ENCODE results near the gene COG2.

Gene COG2

GRCh38 chr1:230632273-230632873, 9.9 kb upstream of the COG2 start:
- no peaks in the 10 kb centered on the region for H3K27me3 ChIP-seq (ENCODE audit: control insufficient read depth, insufficient read depth, low read length)
- peak overlapping the region; percentile 73 for H2AFZ ChIP-seq
- peak; percentile 65 for TF ChIP-seq CTCF (IDR thresholded peaks at IDR 0.05)
- peak overlapping the region; percentile 63 for H3K27ac ChIP-seq
- H3K79me2 ChIP-seq: no peaks in the 10 kb centered on the region
- no peaks in the 10 kb centered on the region for H3K9me3 ChIP-seq (ENCODE audit: control insufficient read depth, low read length)
- H3K4me3 ChIP-seq (ENCODE audit: low read depth, low read length): no peak overlapping the region
- H3K9ac ChIP-seq: no peak overlapping the region
- peaks cover 15% of the 10 kb centered on the region for H3K4me1 ChIP-seq
- no peak overlapping the region for H3K4me2 ChIP-seq (ENCODE audit: low read length)
- no peaks in the 10 kb centered on the region for H3K36me3 ChIP-seq (ENCODE audit: control insufficient read depth, insufficient read depth, low read length)

- no peak overlapping the region for H3K9ac ChIP-seq
- peak overlapping the region; percentile 63 for H3K27ac ChIP-seq
- peaks cover 15% of the 10 kb centered on the region for H3K4me1 ChIP-seq
- H2AFZ ChIP-seq: no peak overlapping the region
- H3K4me2 ChIP-seq (ENCODE audit: low read length): no peak overlapping the region
- H3K9me3 ChIP-seq (ENCODE audit: control insufficient read depth, low read length): no peaks in the 10 kb centered on the region
- TF ChIP-seq CTCF (IDR thresholded peaks at IDR 0.05): no peak
- no peak overlapping the region for H3K4me3 ChIP-seq (ENCODE audit: low read depth, low read length)
- no peaks in the 10 kb centered on the region for H3K79me2 ChIP-seq
- no peaks in the 10 kb centered on the region for H3K27me3 ChIP-seq (ENCODE audit: control insufficient read depth, insufficient read depth, low read length)
- no peaks in the 10 kb centered on the region for H3K36me3 ChIP-seq (ENCODE audit: control insufficient read depth, insufficient read depth, low read length)
These were observed 8.8 kb upstream of the COG2 start for GRCh38 chr1:230633469-230633868.

GRCh38 chr1:230634384-230634783, 7.9 kb upstream of the COG2 start:
- Histone ChIP-seq H3K36me3 (ENCODE audit: control insufficient read depth, insufficient read depth, low read length) (no peaks in the 10 kb centered on the region), H3K4me2 (ENCODE audit: low read length) (no peak overlapping the region), H3K4me3 (ENCODE audit: low read depth, low read length) (no peak overlapping the region), H2AFZ (no peak overlapping the region), H3K27me3 (ENCODE audit: control insufficient read depth, insufficient read depth, low read length) (no peaks in the 10 kb centered on the region), H3K4me1 (peaks cover 15% of the 10 kb centered on the region), H3K27ac (no peak overlapping the region), H3K9me3 (ENCODE audit: control insufficient read depth, low read length) (no peaks in the 10 kb centered on the region), H3K9ac (no peak overlapping the region), H3K79me2 (no peaks in the 10 kb centered on the region)
- no peak for TF ChIP-seq CTCF (IDR thresholded peaks at IDR 0.05)

GRCh38 chr1:230636575-230637148, 5.6 kb upstream of the COG2 start:
- H3K27me3 ChIP-seq (ENCODE audit: control insufficient read depth, insufficient read depth, low read length): no peaks in the 10 kb centered on the region
- H3K9me3 ChIP-seq (ENCODE audit: control insufficient read depth, low read length): no peaks in the 10 kb centered on the region
- H3K27ac ChIP-seq: no peak overlapping the region
- H3K4me2 ChIP-seq (ENCODE audit: low read length): no peak overlapping the region
- no peaks in the 10 kb centered on the region for H3K79me2 ChIP-seq
- H3K4me1 ChIP-seq: peaks cover 14% of the 10 kb centered on the region
- no peaks in the 10 kb centered on the region for H3K36me3 ChIP-seq (ENCODE audit: control insufficient read depth, insufficient read depth, low read length)
- no peak overlapping the region for H2AFZ ChIP-seq
- no peak overlapping the region for H3K4me3 ChIP-seq (ENCODE audit: low read depth, low read length)
- no peak for TF ChIP-seq CTCF (IDR thresholded peaks at IDR 0.05)
- no peak overlapping the region for H3K9ac ChIP-seq

GRCh38 chr1:230639714-230640209, 2.5 kb upstream of the COG2 start:
- Histone ChIP-seq H3K4me2 (ENCODE audit: low read length) (no peak overlapping the region), H3K36me3 (ENCODE audit: control insufficient read depth, insufficient read depth, low read length) (no peaks in the 10 kb centered on the region), H3K27me3 (ENCODE audit: control insufficient read depth, insufficient read depth, low read length) (no peaks in the 10 kb centered on the region), H3K4me1 (peaks cover 17% of the 10 kb centered on the region), H3K79me2 (peaks cover 5% of the 10 kb centered on the region), H2AFZ (peak overlapping the region; percentile 28), H3K27ac (no peak overlapping the region), H3K4me3 (ENCODE audit: low read depth, low read length) (no peak overlapping the region), H3K9me3 (ENCODE audit: control insufficient read depth, low read length) (no peaks in the 10 kb centered on the region), H3K9ac (no peak overlapping the region)
- TF ChIP-seq CTCF (IDR thresholded peaks at IDR 0.05): no peak

All from parathyroid adenoma (tissue), 2 donors.